GM10266 (cell line): ENCODE data around the gene CTPS1.

Experiments used
- DNase-seq: peaks from one replicate; pipeline ENCODE4 v3.0.0; 2012; ENCODE audit errors: extremely low spot score
- CTCF ChIP-seq: IDR thresholded peaks from 2 replicates; pipeline ENCODE4 v1.5.1; 2012; ENCODE audit warnings: mild to moderate bottlenecking, low read depth; ENCODE audit not compliant: control insufficient read depth, insufficient read depth; ENCODE audit errors: missing control alignments

Gene CTPS1

GRCh38 chr1:40984531-40984930 lies 5.0 kb downstream of the CTPS1 start:
- DNase-seq: no peak
- TF ChIP-seq CTCF: no peak

- no peak for TF ChIP-seq CTCF
- no peak for DNase-seq
These were observed 5.7 kb downstream of the CTPS1 start for GRCh38 chr1:40985161-40985560.

GRCh38 chr1:40985875-40986274 lies 6.4 kb downstream of the CTPS1 start:
- TF ChIP-seq CTCF: no peak
- no peak for DNase-seq

DNA sequence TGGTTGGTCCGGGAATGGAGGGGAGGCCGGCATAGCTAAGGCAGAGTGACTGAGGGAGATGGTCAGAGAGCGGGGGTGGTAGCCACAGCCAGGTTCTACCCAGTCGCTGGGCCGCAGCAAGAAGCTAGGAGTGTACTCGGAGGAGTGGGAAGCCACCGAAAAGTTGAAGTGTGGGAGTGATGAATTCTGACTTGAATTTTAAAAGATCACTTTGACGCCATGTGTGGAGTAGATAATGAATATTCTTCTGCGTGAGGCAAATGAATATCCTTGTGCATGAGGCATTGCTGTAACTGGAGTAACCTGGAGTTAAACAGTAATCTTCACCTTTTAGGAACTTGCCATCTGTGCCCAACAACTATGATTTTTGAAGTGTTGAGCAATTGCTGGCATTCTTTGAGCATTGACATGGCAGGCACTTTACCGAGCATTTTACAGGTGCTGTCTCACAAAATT lies 6.9 kb downstream of the CTPS1 start:
- DNase-seq: no peak
- no peak for TF ChIP-seq CTCF

DNA sequence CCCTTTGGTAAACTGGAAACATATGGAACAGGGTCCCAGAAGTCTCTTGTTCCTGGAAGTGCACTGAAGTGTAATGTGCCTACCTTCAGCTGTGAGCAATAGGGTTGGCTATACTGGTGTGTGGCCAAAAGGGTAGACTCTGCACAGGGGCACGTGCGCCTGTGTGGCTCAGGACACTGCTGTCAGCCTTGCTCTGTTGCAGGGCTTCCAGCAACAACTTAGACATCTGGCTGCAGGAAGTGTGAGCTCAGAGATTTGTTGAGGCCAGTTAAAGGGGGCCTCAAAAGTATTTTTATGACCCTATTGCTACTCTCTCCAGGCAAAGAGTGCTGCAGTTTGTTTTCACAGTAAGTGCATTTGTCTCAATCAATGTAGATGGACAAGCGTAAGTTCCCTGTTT lies 7.5 kb downstream of the CTPS1 start:
- no peak for DNase-seq
- no peak for TF ChIP-seq CTCF

GRCh38 chr1:40987439-40988276 lies 8.2 kb downstream of the CTPS1 start:
- DNase-seq: no peak
- TF ChIP-seq CTCF: no peak

DNA sequence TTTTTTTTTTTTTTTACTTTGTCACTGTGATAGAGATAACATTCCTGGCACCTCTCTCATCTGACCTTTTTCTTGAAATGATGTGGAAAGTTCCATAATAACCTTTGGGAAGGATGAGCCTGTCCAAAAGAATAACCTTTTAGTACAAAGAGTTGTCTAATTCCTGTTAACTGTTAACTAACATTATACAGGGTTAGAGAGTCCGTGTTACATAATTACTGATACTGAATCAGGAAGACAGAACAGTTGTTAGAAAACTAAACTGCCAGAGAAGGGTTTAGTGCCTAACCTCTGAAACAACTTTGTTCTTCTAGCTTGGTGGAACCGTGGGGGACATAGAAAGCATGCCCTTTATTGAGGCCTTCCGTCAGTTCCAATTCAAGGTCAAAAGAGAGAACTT lies 8.8 kb downstream of the CTPS1 start:
- no peak for DNase-seq
- TF ChIP-seq CTCF: no peak
